ENCODE measurements around the gene SLC38A11. TPM values are rescaled to one million over a fixed set of nuclear protein-coding genes. Genes with fewer than 3 reads are reported as not detected.

Gene SLC38A11
- total and polyA plus RNA-seq, 2 of the 13 experiments (the other 11 are each of a cell fraction or from before 2014, with no cell fraction given): 14.0 to 14.3 TPM

DNA sequence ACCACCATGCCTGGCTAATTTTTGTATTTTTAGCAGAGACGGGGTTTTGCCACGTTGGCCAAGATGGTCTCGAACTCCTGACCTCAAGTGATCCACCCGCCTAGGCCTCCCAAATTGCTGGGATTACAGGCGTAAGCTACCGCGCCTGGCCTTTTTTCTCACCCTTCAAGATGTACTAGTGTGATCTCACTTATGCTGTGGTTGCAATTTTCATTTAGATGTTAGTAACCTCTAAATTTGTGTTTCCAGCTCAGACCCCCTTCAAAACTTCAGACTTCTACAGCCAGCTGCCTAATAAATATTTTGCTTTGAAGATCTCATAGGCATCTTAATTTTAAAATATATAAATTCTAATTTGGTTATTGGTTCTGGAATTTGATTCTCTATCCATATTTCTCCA is 8.0 kb downstream of the SLC38A11 start:
- 93% methylated on average over 7 of the region's 7 CpGs for WGBS (ENCODE audit: low lambda C conversion rate)
- POLR2A ChIA-PET: interaction anchor here (1.4 kb wide), 1 partner anchor 9 kb away, joined by 4 read pairs; no protein-coding TSS in a partner anchor
- no peaks in the 10 kb centered on the region for H3K79me2 ChIP-seq (ENCODE audit: insufficient read depth, low read length)

DNA sequence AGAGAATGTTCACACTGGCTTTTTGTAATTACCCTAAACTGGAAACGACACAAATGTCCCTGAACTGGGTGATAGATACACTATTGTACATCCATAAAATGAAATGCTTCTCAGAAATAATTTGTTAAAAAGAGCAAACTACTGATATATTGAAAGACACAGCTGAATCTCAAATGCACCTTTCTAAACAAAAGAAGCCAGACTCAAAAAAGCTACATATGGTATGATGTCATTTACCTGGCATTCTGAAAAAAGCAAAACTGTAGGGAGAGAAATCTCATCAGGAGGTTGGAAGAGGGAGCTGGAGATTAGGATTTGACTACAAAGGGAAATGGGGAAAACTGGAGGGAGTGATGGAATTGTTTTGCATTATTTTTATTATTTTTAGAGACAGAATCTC is 12.0 kb downstream of the SLC38A11 start:
- Histone ChIP-seq H3K27ac (ENCODE audit: extremely low read length, insufficient read depth, low read length) (no peak overlapping the region), H3K27me3 (ENCODE audit: control insufficient read depth in 1 of 2, insufficient read depth in 2 of 2, low read length in 2 of 2) (no peaks in the 10 kb centered on the region), H4K20me1 (ENCODE audit: insufficient read depth, low read length) (no peaks in the 10 kb centered on the region), H3K9ac (ENCODE audit: insufficient read depth, low read depth, low read length) (no peak overlapping the region), H3K9me3 (ENCODE audit: low read length) (no peaks in the 10 kb centered on the region), H3K4me3 (replicated peaks in 1 of 3; ENCODE audit: insufficient read depth in 1 of 3, low read depth in 2 of 3, low read length in 3 of 3) (no peak overlapping the region), H3K79me2 (ENCODE audit: insufficient read depth, low read length) (no peaks in the 10 kb centered on the region), H2AFZ (ENCODE audit: low read length) (no peak overlapping the region), H3K4me1 (ENCODE audit: insufficient read depth, low read length) (peaks cover 18% of the 10 kb centered on the region), H3K4me2 (ENCODE audit: low read depth, low read length) (no peak overlapping the region), H3K36me3 (replicated peaks in 1 of 2; ENCODE audit: control insufficient read depth in 1 of 2, insufficient read depth in 2 of 2, low read length in 2 of 2) (no peaks in the 10 kb centered on the region)
- BruUV-seq (replicated peaks): no TSS peak
- DNase-seq (ENCODE audit: low spot score) (no peak), ATAC-seq (no peak), FAIRE-seq (no peak)
- POLR2A ChIA-PET: no interaction called here
- CTCF ChIA-PET (ENCODE audit: low intra/inter-chr PET ratio, low total read pairs): no interaction called here
- no peak for TF ChIP-seq ZNF709 (CRISPR knock-in tag; IDR thresholded peaks at IDR 0.05)
- peak; percentile 82 for TF ChIP-seq ATF7 (IDR thresholded peaks at IDR 0.05)
- no peak for TF ChIP-seq ATF7 (CRISPR knock-in tag; IDR thresholded peaks at IDR 0.05)
- in situ Hi-C loops (cut with HindIII; ENCODE audit: extremely low pct_ligation_motif_present, low pct_unique_long_range_greater_than_20kb): no loop called here
- intact Hi-C loops (cut with micrococcal nuclease; ENCODE audit: unreplicated experiment): no loop called here
- 96% methylated on average over 1 of the region's 1 CpG for WGBS (ENCODE audit: low lambda C conversion rate)

More for the DNA sequence above, 8.0 kb downstream of the SLC38A11 start:
- intact Hi-C loops (cut with micrococcal nuclease; ENCODE audit: unreplicated experiment): no loop called here
- ATAC-seq: no peak
- no peaks in the 10 kb centered on the region for H4K20me1 ChIP-seq (ENCODE audit: insufficient read depth, low read length)
- H2AFZ ChIP-seq (ENCODE audit: low read length): no peak overlapping the region
- H3K9ac ChIP-seq (ENCODE audit: insufficient read depth, low read depth, low read length): no peak overlapping the region
- BruUV-seq (replicated peaks): no TSS peak
- H3K27me3 ChIP-seq (ENCODE audit: control insufficient read depth in 1 of 2, insufficient read depth in 2 of 2, low read length in 2 of 2): no peaks in the 10 kb centered on the region
- in situ Hi-C loops (cut with HindIII; ENCODE audit: extremely low pct_ligation_motif_present, low pct_unique_long_range_greater_than_20kb): no loop called here
- H3K4me2 ChIP-seq (ENCODE audit: low read depth, low read length): no peak overlapping the region
- DNase-seq (ENCODE audit: low spot score): no peak
- TF ChIP-seq MAFF (IDR thresholded peaks at IDR 0.05; ENCODE audit: low read depth, low read length) (peak; percentile 30; the same call in 1 of the 2 replicates), ZNF598 (CRISPR knock-in tag; IDR thresholded peaks at IDR 0.05; ENCODE audit: borderline replicate concordance) (no peak), MAFK (conservative IDR thresholded peaks at IDR 0.05 in 1 of 2, IDR thresholded peaks at IDR 0.05 in 1 of 2; ENCODE audit: low read length in 2 of 2) (peak; percentile 54 to 73), NPAS2 (CRISPR knock-in tag; IDR thresholded peaks at IDR 0.05; ENCODE audit: borderline replicate concordance) (no peak), PLRG1 (conservative IDR thresholded peaks at IDR 0.05) (no peak), PHF20 (CRISPR knock-in tag; IDR thresholded peaks at IDR 0.05) (no peak), ZNF430 (CRISPR knock-in tag; IDR thresholded peaks at IDR 0.05) (no peak)
- H3K4me3 ChIP-seq (replicated peaks in 1 of 3; ENCODE audit: insufficient read depth in 1 of 3, low read depth in 2 of 3, low read length in 3 of 3): no peak overlapping the region
- no peak overlapping the region for H3K27ac ChIP-seq (ENCODE audit: extremely low read length, insufficient read depth, low read length)
- no peak for FAIRE-seq
- no peaks in the 10 kb centered on the region for H3K9me3 ChIP-seq (ENCODE audit: low read length)
- 0 out of 2 replicates have a peak, but pooled peaks cover 12% of the 10 kb centered on the region for H3K4me1 ChIP-seq (ENCODE audit: insufficient read depth, low read length)
- CTCF ChIA-PET (ENCODE audit: low intra/inter-chr PET ratio, low total read pairs): no interaction called here
- H3K36me3 ChIP-seq (replicated peaks in 1 of 2; ENCODE audit: control insufficient read depth in 1 of 2, insufficient read depth in 2 of 2, low read length in 2 of 2): no peaks in the 10 kb centered on the region

Data from HepG2 (cell line).